NCI-H2171 treated with DMSO at 0.1 percent for 48 hours (cell line): Measurements from ENCODE around the gene PPP6R2.

ENCODE experiments used
- DNase-seq: peaks from one replicate; lab custom pipeline; 2025; lab: John Stamatoyannopoulos, UW

The PPP6R2 gene

DNA sequence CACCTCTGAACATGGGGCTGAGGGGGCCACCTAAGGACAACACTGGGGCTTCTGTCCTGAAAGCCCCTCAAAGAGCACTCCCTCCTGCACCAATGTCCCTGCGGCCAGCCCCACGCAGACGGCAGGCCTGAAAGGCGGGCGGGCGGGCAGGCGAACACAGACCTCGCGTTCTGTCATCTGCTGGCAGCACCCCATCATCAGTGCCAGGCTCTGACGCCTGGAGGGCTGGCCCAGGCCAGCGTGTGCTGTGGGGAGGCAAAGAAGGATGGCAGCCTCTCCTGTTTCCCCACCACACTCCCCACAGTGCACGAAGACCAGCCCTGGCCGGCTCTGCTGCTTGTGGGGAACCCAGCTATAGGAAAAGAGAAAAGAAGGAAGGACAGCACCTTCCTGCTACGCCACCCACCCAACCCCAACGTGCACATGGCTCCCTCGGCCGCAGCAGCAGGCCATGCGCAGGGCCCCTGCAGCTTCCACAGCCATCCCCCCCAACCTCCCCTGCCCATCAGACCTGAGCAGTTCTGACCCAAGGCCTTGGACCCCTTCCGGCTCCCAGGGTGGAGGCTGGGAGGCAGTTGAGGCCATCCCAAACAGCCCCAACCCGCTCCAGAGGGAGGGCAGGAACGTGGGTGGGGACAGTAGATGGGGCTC is 128.2 kb downstream of the PPP6R2 start:
- no peak for DNase-seq

DNA sequence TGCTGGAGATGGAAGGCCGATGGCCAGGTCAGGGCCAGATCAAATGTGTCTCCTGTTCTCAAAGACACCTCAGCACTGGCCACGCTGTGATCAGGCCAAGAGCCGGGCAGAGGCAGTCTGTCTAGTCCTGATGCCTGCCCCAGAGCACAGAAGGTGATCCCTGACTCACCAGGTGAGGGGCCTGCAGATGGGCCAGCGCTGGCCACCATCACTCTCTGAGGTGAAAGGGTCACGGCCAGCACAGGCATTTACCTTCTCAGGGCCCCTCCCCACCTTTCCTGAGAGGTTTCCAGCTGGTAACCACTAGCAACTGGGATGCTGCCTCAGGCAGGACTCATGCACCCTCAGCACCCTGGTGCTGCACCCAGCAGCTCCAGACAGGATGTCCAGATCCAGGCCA is 128.8 kb downstream of the PPP6R2 start:
- DNase-seq: no peak

DNA sequence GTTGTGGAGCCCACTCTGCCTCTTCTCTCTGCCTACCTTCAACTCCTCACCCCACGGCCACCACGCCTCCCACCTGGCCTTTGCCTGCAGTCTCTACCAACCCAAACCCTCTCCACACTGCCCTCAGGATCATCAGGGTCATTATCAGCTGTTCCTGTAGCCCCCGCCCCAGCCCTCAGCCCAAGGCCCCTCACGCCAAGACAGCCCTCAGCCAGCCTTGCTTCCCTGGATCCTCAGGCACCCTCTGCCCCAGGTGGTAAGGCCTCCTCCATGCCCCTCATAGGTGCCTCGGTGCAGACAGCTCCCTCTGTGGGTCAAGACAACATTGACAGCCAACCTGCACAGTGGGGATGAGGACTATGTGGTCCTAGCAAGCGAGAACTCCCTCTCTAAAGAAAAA is 130.0 kb downstream of the PPP6R2 start:
- no peak for DNase-seq

DNA sequence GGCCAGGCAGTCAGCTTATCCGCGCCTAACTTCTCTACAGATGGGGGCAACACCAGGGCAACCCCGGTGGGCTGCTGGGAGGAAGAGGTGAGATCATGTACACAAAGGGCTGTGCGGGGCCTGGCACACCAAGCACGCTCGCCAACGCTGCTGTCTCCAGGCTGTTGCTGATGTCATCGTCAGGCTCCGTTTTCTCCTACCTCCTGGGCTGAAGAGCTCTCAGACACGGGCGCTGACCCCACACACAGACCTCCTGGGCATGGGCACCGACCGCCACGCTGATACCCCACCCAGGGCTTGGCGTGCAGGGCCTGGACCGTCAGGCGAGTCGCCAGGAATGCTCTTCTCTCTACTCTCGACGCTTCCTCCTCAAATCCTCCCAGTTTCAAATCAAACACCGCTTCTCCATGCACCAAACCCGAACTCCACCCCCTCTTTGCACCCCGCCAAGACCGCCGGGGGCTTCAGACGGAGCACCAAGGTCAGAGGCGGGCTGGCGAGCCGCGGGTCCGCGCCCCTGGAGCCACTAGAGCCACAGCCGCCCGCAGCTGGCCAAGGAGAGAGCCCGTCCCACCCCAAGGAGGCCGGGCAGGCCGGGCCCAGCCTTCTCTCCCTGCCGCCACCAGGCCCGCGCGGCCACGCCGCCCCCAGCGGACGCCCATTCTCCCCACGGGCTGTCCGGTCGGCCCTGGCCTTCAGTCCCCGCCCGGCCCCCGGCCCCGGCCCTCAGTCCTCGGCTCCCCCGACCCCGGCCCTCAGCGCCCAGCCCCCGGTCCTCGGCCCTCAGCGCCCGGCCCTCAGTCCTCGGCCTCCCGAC is 130.9 kb downstream of the PPP6R2 start:
- DNase-seq: no peak

DNA sequence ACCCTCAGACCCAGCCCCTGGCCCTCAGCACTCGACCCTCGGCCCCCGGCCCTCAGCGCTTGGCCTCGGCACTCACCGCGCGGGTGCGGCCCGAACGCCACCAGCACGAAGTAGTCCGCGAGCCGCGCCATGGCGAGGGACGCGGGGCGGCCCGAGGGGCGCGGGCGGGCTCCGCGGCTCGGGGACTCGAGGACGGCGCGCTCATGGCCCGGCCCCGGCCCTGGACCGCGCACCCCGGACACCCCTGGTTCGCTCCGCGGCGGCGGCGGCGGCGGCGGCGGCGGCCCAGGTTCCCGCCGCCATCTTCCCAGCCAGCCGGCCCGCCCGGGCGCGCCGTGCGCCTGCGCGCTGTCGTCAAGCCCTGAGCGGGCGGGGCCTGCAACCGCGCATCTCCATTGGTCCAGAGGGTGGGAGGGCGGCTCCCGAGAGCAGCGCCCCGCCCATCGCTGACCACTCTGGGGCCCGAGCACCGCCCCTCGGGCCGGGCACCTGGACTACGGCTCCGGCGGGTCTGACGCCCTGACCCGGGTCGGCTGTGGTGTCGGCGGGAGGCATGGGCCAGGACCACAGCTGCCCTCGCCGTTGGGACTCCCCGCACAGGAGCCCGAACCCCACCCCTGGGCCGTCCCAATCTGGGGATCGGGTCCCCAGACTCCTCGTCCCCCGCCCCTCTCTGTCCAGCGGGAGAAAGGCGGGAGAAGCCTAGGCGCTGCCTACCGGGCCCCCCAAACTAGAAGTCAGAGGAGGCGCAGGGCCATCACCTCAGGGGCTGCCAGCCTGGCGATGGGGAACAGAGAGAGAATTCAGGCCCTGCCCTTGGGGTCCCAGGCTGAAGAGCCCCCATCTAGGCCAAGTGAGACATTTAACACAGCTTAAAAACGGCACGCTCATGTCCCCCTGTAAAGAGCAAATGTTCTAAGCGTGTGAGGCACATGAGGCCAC is 131.9 kb downstream of the PPP6R2 start, which contains the start of gene SBF1:
Gene SBF1 (minus strand): TSS at position 326 of the 942 bp plus-strand sequence. CDS start 195 bp downstream, at position 131.
- DNase-seq: peak; percentile 78

DNA sequence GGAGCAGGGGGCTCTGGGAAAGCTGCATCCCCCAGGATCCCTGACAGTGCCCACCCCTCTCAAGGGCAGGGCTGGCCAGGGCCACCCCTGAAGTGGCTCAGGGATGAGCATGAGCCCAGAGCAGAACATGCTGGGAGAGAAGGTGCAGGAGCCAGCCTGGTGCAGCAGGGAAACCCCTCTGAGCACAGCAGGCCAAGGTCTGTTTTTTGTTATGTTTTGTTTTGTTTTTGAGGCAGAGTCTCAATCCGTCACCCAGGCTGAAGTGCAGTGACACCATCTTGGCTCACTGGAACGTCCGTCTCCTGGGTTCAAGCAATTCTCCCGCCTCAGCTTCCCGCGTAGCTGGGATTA is 132.5 kb downstream of the PPP6R2 start:
- no peak for DNase-seq

DNA sequence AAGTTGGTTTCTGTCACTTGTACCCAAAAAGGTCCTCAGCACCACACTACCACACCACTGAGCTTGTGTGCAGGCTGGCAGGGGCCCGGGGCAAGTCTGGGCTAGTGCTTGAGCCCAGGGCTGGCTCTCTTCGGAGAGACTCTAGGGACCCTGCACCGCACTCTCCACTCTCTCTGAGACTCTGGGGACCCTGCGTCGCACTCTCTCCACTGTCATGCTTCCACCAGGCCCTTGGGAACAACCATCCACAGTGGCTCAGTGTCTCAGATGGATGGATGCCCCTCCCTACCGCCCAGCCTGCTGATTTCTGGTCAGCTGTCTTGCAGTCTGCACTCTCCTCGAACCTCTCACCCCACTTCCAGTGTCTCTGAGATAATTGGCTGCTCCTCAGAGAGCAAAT is 133.7 kb downstream of the PPP6R2 start:
- peak; percentile 53 for DNase-seq

DNA sequence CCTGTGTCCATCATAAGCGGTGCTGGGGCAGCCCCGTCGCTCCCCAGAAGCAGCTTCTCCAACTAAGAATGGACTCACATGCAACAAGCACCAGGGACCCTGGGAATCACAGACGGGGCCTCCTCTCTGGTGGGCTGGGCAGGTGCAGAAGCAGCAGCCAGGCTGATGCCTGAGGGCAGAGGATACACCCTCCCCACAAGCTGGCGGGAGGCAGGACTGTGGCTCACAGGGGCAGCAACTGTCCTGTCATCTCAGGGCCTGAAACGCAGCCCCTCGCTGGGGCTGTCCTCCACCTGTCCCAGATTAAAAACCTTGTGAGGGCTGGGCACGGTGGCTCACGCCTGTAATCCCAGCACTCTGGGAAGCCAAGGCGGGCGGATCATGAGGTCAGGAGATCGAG is 134.8 kb downstream of the PPP6R2 start:
- no peak for DNase-seq

DNA sequence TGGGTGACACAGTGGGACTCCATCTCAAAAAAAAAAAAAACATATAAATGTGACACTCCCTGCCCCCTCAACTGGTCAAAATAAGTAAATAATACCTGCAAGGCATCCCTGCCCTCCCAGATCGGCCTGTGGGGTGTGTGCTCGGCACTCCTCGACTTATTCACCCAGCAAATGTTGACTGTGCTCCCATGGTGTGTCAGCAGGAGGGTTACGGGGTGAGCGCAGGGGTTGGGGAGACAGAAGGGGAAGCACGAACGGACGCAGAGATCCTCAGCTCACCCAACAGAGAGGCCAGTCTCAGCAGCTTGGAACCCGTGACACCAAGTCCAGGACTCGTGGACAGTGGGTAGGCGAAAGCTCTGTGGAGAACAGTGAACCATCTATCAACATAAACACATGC is 136.6 kb downstream of the PPP6R2 start:
- DNase-seq: no peak

DNA sequence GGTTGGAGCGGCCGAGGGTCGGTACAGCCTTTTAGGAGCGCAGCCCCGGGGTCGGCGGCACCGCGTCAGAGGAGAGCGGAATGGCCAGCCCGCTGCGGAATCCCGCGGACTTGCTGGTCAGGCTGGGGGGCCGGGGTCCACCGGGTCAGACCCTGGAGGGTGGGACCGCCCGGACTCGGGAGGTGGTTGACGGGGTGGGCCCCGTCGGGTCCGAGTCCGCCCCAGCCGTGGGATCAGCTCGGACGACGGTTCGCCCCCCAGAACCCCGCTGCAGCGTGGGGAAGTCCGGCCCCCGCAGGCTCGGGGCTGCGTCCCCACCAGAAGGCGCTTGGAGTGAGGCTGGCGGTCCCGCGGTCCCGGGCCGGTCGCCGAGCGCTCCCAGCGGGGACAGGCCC is 137.9 kb downstream of the PPP6R2 start:
- no peak for DNase-seq

DNA sequence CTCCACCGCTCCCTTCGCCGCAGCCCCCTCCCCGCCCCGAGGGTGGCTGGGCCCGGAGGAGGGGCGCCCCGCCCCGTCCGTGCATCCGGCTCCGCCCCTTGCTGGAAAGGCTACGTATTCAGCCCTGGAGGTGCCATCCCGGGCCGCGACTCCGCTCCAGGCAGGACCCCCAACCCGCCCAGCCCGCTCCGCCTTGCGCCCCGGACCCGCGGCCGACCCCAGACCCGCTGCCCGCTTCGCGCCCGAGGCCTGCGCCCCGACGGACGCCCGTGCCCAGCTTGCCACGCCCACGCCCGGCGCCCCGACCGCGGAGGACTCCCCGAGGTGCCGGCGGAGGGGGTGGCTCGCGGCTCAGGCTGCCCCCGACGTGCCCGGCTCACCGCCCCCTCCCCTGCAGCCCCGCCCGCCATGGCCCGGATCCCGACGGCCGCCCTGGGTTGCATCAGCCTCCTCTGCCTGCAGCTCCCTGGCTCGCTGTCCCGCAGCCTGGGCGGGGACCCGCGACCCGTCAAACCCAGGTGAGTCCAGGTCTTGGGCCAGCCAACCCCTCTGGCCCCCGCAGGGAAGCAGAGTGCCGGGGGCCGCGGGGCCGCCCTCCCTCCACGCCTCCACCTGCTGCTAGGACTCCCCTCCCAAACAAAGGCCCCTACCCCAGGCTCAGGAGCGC is 138.4 kb downstream of the PPP6R2 start, which contains the start of gene ADM2:
Gene ADM2 (plus strand): TSS at position 104 of the 667 bp plus-strand sequence. CDS start 305 bp downstream, at position 409.
- no peak for DNase-seq

DNA sequence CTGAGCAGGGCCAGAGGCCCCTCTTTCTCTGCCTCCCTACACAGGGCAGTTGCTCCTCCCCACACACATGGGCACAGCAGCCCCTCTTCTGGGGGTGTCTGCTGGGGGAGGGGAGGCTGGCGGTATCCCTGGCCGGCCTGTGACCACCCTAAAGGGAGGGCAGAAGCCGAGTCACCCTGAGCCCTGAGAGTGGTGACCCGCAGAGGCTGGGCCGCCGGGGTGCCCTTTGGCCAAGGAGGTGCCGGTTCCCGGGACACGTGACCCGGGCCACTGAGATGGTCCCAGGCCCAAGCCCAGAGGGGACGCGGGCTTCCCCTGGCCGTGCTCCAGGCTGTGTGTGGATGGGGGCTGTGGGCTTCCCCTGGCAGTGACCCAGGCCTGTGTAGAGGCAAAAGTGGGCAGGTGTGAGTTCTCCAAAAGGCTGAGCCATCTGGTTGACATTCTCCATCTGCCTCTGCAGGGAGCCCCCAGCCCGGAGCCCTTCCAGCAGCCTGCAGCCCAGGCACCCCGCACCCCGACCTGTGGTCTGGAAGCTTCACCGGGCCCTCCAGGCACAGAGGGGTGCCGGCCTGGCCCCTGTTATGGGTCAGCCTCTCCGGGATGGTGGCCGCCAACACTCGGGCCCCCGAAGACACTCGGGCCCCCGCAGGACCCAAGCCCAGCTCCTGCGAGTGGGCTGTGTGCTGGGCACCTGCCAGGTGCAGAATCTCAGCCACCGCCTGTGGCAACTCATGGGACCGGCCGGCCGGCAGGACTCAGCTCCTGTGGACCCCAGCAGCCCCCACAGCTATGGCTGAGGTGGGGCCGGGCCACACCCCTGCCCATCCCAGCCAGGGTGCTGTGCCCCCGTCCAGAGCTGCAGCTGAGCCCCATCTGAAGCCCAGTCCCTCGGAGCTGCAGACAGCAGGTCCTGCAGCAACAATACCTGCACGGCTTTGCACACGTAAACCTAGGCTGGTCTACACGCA is 139.3 kb downstream of the PPP6R2 start:
- DNase-seq: peak; percentile 52

DNA sequence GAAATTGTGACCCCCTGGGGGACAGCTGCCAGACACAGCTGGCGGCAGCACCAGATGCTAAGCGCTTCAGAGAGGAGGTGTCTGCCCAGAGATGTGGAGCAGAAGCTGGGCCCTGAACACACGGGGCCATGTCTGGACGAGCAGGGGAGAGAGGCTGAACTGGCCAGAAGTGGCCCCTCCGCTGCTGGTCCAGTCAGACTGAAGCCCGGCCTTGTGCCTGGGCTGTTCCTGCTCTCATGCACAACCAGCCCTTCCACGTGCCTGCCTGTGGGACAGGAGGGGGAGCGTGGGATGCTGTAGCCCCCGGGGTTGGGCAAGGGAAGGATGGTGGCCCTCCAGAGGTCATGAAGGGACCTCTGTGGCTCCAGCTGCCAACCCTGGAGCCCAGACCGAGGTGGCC is 140.0 kb downstream of the PPP6R2 start:
- DNase-seq: peak; percentile 79

DNA sequence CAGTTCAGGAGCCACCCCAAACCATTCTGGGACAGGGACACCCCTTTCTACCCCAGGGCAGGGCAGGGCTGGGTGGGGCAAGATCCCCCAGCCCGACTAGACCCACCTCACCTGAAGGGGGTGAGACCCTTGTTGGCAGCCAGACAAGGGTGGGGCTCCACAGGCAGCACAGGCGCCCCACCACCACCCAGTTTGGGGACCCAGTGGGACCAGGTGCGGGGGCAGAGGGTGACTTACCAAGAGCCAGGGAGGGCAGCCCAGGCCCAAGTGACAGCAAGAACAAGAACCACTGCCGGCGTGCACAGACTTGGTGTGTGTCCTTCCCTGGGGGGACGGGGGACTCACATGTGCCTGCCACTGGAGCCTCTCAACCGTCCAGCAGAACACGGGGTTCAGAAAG is 140.4 kb downstream of the PPP6R2 start:
- no peak for DNase-seq

DNA sequence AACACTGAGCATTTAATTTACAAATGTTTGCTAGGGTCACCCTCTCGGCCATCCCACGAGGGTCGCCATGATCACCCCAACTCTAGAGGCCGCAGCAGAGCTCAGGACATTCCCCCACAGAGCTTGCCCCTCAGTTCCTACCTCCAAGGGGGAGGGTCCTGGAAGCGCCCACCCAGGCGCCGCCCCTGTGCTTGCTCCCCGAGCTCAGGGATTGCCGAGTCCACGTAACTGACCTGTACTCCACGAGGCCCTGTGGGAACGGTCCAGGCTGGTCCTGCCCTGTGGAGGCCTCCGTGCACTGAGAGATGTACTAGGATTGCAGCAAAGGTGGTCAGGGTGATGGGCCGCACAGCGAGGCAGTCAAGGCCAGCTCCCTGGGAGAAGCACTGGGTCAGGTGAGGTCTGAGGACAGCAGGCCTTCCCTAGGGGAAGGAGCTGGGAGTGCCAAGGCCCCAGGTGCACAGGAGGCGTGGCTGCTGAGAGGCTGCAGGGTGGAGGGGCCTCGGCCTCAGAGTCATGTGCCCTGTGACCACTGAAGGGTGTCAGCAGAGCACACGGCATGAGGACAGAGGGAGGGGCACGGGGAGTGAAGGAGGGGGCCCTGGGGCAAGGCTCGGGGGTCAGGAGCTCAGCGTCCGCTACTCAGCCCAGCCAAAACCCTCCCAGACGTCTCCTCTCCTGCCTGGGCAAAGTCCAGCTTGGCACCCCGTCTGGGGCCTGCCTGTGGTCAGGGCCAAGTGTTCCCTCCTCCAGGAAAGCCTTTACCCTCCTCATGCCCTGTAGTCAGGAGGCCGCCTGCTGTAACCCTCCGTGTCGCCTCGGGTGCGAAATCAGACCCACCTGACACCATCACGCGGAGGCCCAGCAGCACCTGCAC is 141.1 kb downstream of the PPP6R2 start:
- no peak for DNase-seq

DNA sequence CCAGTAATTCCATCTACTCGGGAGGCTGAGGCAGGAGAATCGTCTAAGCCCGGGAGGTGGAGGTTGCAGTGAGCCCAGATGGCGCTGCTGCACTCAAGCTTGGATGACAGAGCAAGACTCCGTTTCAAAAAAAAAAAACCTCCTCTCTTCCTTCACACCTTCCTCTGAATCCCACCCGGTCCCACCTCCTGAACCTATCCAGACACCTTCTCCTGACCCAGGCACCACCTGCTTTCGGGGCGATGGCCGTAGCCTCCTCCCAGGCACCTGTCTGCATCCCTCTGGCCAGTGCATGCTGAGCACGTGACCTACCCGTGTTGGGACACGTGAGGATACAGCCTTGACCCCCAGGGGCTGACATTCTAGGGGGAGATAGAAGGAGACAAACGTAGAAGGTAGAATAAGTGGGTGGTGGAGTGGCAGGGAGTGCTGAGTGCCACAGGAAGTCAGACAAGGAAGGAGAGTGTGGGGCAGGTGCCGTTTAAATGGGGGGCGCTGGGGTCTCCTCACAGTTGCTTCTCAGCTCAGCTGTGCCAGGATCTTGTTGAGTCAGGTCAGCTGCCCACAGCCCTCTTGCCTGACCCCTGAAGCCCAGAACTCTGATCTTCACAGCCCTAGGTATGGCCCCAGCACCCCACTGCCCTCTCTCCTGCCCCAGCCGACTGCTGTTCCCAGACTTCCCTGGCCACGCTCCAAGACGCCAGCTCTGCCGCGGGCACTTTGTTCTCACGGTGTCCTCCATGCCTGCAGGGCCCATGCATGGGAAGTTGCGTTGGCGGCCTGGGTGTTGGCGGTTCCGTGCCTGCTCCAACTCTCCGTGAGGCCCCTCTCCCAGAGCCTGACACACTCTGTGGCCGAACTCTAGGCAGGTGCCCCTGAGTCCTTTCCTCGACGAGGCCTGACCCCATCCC is 142.3 kb downstream of the PPP6R2 start:
- peak; percentile 31 for DNase-seq

DNA sequence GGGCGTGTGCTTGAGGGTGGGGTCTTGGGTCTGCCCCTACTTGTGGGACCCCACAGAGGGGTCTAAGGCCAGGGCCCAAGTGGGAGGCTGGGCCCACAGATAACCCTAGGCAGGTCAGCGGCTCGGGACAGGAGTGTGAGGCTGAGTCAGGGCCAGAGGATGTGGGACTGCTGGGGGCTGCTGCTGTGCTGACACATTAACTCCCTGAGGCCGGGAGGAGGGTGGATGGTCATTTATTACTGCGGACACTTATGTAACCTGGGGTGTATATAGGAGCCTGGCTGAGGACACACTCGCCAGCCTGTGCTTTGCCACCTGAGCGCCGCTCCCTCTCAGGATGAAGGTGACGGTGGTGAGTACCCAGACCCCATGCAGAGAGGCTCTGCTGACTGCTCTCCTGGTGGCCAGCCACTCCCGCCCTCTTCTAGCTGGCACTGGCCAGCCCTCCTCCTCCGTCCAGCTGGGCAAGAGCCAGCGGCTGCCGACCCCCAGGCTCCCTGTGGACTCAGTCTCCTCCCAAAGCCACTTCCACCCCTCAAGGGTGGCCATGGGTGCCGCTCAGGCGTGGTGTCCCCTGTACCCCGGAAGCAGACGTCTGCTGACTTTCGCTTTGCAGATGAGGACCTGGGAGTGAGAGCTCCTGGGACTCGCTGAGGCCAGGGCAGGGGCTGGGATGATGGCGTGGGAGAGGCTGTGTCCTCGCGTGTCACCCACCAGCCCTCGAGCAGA is 143.6 kb downstream of the PPP6R2 start, which contains the start of gene MIOX:
Gene MIOX (plus strand): TSS at position 299 of the 729 bp plus-strand sequence. CDS start 39 bp downstream, at position 338.
- DNase-seq: no peak
